Ramos (cell line): ENCODE measurements around the gene L1CAM.

Experiments
- in situ Hi-C: fragments of 300-500 bp; cut with MboI; formaldehyde crosslinking; loops from one replicate; pipeline ENCODE4 v1.14.3; 2022; ENCODE audit warnings: low sequenced_read_pairs; ENCODE audit not compliant: unreplicated experiment

Gene L1CAM

DNA sequence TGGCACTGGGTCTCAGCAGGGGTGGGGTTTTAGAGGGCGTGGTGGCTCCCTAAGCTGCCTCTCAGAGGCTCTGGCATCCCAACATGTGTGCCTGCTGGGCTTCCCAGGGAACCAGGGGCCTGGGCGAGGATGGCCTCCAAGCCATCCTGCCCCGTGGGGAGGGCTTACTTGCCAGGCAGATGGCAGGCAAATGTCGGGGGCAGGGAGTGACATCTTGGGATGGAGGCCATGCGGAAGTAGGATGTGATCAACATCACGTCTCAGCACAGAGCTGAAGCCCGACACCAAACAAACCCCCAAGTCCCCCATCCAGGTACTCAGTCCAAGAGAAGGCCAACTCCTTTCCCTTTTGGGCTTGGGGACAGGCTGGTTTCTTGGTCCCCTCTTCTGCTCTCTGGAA, 4.7 kb downstream of the L1CAM start:
- in situ Hi-C loops = no loop called here

DNA sequence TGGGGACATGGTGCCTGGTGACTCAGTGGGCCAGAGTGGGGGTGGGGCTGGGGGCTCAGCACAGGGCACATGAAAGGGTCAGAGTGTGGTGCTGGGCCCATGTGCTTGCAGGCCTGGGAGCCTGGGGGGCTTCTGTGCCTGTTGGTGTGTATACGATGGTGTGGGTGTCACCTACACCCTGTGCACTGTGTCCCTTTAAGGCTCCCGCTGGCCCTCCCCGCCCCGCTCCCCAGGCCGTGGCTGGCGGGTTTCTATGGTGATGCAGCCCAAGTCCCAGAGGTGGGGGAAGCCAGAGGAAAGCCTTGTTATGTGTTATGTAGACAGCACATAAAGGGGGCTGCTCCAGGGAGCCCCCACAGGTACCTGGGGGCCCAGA, 5.5 kb downstream of the L1CAM start:
- in situ Hi-C loops = no loop called here

DNA sequence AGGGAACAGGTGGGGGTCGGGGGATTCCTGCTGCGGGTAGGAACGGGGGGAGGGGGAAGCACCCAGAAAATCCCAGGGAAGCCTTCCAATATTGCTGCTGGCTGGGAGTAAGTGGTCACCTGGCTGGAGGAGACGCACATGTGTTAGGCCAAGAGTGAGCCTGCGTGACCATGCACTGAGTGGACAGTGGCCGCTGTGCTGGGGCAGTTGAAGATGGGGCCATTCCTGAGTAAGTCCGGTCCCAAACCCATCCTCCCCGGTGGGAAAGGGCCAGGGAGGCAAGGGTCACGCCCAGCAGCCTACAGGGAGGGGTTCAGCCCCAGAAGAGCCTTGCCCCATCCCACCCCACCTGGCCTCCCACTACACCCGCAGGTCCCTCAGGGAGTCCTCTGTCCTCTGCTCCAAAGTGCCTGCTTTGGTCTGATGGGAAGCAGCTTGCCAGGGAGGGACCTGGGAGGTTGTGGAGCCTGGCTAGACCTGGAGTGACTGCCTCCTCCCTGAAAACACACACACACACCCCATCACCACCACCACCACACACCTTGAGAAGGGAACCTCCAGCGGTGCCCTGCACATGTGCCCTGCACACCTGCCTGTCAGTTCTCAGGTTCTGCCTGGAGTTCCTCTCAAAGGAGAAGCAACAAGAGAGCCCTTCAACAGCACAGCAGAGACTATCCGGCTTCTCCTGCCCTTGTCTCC, 6.1 kb downstream of the L1CAM start:
- in situ Hi-C loops = no loop called here

DNA sequence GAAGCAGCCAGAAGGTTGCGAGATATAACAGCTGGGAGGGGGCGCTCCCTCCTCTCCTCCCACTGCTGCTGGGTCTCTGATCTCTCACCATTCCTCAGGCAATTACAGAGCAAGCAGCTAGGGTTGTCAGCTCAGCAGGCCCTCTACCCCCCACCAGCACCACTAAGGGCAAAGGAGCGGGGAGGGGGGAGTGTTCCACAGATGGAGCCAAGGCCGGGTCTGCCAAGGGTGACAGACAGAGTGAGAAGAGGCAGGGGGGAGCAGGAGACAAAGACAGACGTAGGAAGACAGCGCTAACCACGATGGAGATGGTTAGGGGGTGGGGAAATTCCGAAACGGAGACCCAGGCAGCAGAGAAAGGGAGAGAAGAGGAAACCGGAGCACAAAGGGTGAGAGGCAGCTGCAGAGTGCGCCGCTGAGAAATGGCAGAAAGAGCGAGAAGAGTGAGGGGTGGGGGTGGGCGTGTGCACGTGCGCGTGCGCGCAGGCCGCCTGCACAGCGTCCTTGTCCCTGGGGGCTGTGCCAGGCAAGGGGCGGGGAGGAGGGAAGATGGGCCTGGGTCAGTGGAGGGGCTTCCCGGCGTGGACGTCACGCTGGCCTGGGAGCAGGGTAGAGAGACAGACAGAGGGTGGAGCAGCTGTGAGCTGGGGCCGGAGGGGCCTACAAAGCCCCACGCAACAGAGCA, 6.9 kb downstream of the L1CAM start:
- in situ Hi-C loops = no loop called here

DNA sequence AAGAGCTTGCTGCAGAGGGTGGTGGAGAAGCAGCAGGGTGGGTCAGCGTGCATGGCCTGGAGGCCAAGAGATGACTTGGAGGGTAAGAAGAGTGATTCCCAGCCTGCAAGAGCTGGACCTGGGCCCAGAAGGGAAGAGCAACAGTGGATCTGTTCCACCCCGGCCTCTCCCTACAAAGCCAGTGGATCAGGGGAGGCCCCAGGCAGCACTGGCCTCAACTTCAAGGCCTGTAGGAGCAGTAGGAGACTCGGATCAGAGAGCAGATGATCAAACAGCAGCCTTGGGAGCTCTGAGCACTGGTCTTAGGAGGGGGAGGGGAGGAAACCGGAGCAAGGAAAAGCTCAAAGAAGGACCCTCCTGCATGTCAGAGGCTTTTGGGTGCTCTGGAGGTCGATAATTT, 7.6 kb downstream of the L1CAM start:
- in situ Hi-C loops = no loop called here

DNA sequence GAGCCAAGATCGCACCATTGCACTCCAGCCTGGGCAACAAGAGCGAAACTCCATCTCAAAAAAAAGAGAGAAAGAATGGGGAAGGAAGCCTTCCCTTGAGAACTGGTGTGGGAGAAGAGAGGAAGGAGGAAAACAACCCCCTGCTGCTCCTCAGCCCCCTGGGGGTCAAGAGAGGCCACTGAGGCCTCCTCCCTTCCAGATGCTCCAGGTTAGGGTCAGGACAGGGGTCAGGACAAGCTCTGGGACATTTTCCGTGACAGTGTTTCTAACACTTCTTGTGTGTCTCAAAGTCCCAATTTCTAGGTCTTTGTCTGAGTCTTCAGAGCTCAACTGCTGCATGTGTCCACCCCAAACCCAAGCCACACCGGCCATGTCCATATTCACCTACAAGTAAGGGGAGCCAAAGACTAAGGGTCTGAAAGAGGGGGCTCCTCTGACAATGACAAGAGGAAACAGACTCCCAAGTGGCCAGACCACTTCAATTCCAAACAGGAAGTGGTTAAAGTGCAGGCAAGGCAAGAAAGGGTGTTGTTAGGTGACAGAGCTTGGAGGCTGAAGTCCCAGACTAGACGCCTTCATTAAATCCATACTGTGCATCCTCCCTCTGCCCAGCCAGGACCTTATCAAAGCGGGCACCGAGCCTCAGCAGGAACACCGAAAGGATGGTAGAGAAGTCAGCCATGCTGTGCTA, 8.3 kb downstream of the L1CAM start:
- in situ Hi-C loops = no loop called here

DNA sequence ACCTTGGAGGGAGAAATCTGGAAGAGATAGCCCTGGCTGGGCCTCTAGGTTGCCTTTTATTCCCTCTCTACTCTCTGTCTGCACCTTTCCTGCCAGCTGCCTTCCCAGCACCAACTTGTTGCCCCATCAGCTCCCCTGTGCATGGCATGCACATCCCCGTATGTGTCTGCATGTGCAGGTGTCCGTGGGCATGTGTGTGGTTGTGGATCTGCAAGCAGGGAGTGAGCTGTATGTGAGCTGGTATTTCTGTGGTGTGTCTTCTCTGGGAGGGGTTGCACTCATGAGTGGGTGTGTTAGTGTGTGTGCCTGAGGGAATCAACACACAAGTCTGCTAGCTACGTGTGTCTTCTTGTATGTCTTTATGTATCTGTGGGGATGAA, 9.9 kb downstream of the L1CAM start:
- in situ Hi-C loops = no loop called here

DNA sequence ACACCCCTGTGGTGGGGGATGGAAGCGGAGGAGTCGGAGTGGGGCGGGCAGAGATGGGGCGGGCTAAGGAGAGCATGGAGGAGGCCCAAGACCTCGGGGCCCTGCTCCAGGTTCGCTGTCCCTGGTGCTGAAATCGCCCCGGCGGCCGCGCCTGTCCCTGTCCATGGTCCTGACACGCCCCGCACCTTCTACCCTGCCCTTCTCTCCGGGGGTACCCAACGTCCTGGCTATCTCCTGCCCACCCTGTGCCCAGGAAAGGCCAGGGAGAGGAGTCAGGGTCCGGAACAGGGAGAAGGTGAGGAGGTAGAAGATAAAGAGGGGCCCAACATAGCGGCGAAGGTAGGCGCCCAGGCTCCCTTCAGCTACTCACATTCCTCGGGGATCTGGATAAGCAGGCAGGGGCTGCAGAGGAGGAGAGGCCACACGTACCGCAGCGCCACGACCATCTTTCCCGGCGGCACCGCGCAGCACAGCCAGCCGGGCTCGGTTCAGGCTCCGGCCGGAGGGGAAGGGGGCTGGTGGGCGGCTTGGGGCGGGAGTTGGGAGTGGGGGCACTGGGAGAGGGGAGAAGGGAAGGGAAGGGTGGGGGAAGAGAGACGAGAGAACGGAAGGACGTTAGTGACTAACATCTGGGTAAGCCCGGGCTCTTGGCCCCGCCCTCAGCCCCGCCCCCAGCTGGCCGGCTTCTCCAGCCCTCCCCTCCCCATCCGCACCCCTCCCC, 10.4 kb downstream of the L1CAM start:
- in situ Hi-C loops = no loop called here

DNA sequence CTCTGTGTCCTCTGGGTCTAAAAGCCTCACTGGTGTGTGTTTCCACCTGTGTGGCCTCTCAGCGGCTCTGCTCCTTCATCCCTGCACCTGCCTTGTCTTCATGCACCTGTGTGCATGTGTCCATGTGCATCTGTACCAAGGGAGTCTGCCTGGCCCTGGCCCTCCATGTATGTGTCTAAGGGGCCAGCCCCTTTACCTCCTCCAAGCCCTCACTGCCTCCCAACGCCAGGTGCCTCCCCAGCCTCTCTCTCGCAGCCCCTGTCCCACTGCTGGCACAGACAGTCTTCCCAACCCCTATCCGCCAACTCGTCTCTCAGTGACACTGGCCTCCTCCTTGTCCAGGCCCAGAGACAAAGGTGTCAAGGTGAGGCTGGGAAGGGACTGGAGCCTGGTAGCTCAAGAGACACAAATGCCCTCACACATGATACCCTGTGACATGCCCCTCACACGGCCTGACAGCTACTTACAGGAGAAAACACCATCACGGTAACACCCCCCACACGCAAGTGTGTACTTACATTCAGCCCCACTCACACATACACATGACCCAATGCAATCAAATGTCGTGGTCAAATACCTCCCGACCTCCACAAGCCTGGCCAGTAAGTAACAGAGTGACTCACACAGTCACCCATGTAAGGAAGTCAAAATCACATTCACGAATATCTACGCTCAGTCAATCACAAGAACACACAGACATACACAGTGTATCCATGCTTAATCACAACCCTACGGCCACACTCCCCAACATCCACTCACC, 11.4 kb downstream of the L1CAM start:
- in situ Hi-C loops = no loop called here

DNA sequence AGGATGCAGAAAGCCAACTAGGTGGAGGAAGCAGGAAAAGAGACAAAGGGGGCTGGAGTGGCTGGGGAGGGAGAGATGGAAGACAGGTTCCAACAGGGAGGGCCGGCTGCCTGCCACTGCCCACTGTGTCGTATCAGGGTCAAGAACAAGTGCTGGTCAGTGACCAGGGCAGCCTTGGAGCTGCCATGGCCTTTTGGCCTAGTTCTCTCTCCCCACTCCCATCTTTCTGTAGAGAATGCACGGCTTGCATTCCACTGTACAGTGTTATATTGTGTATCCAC, 11.9 kb downstream of the L1CAM start:
- in situ Hi-C loops = no loop called here

DNA sequence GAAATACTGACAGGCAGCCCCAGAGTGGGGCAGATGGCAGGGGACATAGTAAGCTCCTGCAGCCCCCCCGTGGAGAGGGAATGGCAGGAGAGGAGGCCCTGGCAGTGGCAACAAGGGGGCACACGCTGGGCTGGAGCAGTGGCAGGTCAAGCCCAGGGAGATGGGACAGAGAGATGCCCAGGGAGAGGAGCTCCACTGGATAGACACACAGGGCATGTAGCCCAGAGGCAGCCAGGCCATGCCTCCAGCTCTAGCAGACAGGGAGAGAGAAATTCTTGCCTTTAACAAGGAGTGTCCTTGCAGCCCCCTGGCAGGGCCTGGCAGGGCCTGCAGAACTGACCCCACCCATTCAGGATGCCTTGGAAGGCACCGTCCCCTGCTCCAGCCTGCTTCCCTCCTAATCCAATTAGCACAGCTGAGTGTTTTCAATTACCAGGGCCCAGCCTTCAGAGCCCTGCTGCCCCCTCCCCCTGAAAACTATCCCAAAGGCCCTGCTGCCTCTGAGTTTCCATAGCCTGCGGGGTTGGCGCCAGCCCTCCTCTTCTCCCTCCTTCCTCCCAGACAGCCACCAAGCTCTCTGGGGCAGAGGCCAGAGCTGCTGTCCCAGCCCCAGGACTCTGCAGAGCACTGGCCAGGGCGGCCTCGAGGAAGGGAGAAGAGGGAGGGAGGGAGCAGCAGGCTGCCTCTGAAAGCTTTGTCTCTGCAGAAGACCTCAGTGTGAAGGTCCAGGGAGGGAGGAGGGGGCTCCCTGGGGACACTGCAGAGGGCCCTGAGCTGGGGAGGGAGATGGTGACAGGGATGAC, 12.5 kb downstream of the L1CAM start:
- in situ Hi-C loops = no loop called here

DNA sequence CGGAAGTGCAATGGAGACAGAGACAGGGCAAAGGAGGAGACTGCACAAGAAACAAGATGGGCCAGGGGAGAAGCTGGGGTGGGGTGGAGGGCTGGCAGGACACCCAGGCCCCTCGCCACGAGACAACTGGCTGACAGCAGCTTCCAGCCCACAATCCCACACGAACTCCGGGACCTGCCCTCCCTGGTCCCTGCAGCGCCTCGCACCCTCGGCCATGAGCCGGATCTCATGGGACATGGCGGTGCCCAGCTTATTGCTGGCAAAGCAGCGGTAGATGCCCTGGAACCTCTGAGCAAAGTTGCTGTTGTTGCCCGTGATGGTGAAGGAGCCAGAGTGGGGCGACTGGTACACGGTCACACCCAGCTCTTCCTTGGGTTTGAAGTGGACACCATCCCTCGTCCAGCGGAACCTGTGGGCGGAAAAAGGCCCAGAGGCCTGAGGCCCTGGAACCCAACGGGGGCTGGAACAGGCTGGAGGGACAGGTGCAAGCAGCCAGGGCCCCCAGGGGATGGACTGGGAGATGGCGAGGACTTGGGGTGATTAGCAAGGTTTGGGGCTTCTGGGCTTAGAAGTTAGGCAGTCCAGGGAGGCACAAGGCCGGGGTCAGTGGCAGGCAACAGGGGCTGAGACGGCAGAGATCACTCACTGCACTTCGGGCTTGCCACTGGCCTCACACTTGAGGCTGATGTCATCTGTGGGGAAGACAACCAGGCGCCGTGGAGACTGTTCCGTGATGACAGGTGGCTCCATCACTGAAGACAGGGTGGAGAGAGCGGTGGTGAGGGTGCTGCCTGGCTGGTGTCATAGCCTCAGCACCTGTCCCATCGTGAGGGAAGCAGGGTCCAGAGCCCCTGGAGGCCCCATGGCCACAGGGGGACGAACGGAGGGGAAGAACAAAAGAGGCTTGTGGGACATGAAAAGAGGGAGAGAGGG, 13.8 kb downstream of the L1CAM start:
- in situ Hi-C loops = no loop called here

DNA sequence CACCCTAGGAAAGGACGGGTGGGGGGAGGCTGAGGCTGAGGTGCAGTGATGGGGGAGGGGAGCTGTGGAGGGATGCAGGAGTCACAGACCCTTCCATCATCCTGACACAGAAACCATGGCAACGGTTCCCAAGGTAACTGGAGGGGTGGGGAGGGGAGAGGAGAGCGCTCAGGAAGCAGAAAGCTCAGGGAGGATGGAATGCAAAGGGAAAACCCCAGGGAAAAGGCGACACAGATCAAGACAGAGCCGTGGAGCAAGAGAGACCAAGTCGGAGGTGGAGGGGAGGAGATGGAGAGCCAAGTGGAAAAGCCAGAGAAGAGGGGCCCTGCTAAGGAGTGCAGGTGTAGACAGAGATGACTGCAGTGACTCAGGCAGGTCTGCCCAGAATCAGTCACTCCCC, 14.5 kb downstream of the L1CAM start:
- in situ Hi-C loops = no loop called here

DNA sequence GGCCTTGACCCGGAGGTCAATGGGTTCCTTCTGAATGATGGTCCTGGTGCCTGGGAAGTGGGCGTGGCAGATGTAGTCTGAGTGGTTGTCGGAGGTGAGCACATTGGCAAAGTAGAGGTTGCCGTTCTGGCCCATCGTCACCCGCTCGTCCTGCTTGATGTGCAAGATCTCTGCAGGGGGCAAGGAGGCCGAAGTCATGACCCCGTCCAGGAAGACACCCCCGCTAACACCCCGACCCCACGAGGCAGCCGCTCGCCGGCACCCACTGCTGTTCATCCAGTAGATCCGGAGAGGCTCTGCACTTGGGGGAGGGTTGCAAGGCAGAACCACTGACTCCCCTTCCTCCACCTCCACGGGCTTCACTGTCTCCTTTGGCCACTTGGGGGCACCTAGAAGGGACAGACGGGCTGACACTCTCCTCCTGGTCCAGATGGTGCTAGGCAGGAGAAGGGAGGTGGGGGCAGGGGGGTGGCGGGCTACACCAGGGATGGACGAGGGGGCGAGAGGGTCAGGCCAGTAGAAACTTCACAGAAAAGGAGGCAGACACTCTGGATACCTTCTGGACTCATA, 15.1 kb downstream of the L1CAM start:
- in situ Hi-C loops = no loop called here

DNA sequence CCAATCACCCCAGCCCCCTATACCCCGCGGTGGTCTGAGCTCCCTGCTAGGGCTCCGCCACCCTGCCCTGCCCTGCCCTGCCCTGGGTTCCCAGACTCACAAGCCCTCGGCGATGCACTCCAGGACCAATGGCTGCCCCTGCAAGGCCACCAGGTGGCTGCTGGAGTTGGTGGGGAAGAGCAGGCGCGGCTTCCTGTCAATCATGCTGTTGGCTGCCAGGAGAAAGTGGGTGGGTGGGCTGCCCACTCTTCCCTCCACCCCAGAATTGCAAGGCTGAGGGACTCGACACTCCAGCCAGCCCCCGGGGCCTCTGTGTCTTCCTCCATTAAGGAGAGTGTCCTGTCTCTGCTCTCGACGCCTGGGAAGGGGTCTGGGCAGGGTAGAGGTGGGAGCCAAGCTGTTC, 15.7 kb downstream of the L1CAM start:
- in situ Hi-C loops = no loop called here

DNA sequence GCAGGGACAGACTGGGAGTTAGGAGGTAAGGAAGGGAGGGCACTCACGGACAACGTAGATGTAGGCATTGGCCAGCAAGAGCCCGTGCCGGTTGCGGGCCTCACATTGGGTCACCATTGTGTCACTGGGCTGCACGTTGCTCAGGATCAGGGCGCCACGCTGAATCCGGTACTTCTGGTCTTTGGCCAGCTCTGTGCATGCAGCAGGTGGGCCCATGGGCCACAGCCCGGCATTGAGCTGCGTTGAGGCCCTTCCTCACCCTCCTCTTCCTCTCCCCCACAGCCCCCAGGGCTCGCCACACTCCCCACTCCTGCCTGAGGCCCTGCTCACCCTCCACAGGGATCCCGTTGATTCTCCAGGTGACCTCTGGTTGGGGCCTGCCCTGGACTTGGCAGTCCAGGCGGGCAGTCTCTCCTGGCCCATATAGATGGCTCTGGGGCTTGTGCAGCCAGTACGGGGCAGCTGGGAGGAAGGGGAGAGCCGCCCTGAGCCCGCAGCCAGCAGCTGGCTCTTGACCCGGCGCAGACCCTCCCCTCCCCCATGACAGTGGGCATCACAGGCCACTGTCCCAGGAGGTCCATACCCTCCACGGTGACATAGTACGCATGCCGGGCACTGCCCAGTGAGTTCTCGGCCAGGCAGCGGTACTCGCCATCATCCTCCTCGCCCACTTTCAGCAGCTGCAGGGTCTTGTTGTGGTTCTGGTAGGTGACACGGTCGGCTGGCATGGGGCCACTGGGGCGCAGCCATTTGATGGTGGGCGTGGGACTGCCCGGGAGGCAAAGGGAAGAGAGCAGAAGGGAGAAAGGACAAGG, 16.3 kb downstream of the L1CAM start:
- in situ Hi-C loops = no loop called here

DNA sequence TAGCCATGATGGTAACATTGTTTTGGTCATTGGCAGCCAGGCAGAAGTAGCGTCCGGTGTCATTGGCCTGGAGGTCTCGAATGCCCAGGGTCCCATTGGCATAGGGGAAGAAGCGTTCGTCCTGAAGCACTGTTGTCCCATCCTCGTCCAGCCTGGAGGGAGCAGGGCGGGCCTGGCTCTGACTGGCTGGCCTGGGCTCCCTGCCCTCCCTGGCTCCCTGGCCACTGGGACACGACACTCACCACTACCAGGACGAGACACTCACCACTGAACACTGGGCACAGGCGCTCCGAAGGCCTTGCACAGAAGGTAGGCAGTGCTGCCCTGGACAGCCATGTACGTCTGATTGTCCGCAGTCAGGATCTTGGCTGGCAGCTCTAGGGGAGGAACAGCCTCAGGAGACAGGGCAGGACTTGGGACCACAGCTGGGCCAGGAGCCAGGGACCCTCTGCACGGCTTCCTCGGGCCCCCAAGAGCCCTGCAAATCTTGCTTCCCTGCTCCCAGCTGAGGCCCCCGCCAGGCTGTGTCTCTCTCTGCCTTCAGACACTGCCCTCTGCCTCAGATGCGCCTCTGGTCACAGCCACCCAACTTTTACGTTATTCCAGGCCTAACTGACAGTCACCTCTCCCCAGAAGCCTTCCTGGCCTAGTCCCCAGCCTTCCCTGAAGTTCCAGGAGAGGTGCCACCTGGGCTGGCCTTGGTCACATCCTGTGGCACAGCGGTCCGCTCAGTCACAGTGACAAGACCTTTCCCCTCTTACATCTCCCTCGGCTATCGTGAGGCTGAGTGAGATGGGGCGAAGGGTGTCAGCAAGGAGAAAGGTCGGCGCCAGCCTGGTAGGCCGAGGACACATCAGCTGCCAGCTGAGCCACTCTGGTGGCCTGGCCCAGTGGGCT, 17.1 kb downstream of the L1CAM start:
- in situ Hi-C loops = no loop called here
